ENCODE data around the gene SOX12.
"Not testable (repeated sequence)": the region's sequence is repeated elsewhere in the genome, so short reads cannot be mapped to it uniquely, and the experiment has no call there.

SOX12 gene

GRCh38 chr20:334578-334977 is 9.2 kb downstream of the SOX12 start:
- no peaks in the 10 kb centered on the region for H3K27me3 Mint-ChIP-seq
- peaks cover 9% of the 10 kb centered on the region for H3K4me1 Mint-ChIP-seq (ENCODE audit: low read depth)
- H3K36me3 Mint-ChIP-seq = no peaks in the 10 kb centered on the region

GRCh38 chr20:336040-336439 is 10.7 kb downstream of the SOX12 start:
- not testable (repeated sequence) for H3K36me3 Mint-ChIP-seq; H3K27me3 Mint-ChIP-seq; H3K27ac Mint-ChIP-seq; H3K9me3 Mint-ChIP-seq (ENCODE audit: low read depth); H3K4me3 Mint-ChIP-seq; H3K4me1 Mint-ChIP-seq (ENCODE audit: low read depth)

More at GRCh38 chr20:334578-334977, 9.2 kb downstream of the SOX12 start:
- H3K4me3 Mint-ChIP-seq = no peak overlapping the region
- H3K27ac Mint-ChIP-seq = no peak overlapping the region
- no peaks in the 10 kb centered on the region for H3K9me3 Mint-ChIP-seq (ENCODE audit: low read depth)

- peaks cover 7% of the 10 kb centered on the region for H3K4me1 Mint-ChIP-seq (ENCODE audit: low read depth)
- peaks cover 3% of the 10 kb centered on the region for H3K9me3 Mint-ChIP-seq (ENCODE audit: low read depth)
- H3K27me3 Mint-ChIP-seq = no peaks in the 10 kb centered on the region
- H3K4me3 Mint-ChIP-seq = no peak overlapping the region
- H3K36me3 Mint-ChIP-seq = peaks cover 6% of the 10 kb centered on the region
- H3K27ac Mint-ChIP-seq = no peak overlapping the region
These were observed 16.3 kb downstream of the SOX12 start for GRCh38 chr20:341682-342081.

GRCh38 chr20:343107-343506 is 17.8 kb downstream of the SOX12 start:
- Mint-ChIP-seq H3K36me3 (peaks cover 6% of the 10 kb centered on the region), H3K27me3 (no peaks in the 10 kb centered on the region), H3K9me3 (ENCODE audit: low read depth) (peaks cover 3% of the 10 kb centered on the region), H3K4me1 (ENCODE audit: low read depth) (peaks cover 7% of the 10 kb centered on the region), H3K4me3 (no peak overlapping the region), H3K27ac (no peak overlapping the region)

- peaks cover 12% of the 10 kb centered on the region for H3K4me1 Mint-ChIP-seq (ENCODE audit: low read depth)
- H3K4me3 Mint-ChIP-seq = peak overlapping the region; percentile 86
- H3K36me3 Mint-ChIP-seq = peaks cover 6% of the 10 kb centered on the region
- peak overlapping the region; percentile 34 for H3K27ac Mint-ChIP-seq
- H3K9me3 Mint-ChIP-seq (ENCODE audit: low read depth) = peaks cover 3% of the 10 kb centered on the region
- H3K27me3 Mint-ChIP-seq = no peaks in the 10 kb centered on the region
These were observed 20.8 kb downstream of the SOX12 start for GRCh38 chr20:346033-346639.

GRCh38 chr20:346640-347316 is 21.4 kb downstream of the SOX12 start, which contains the start of gene NRSN2:
Gene NRSN2 (plus strand): TSS chr20:347111. CDS start chr20:349644, 2,533 bp downstream.
- Mint-ChIP-seq H3K9me3 (ENCODE audit: low read depth) (peaks cover 3% of the 10 kb centered on the region), H3K36me3 (peaks cover 5% of the 10 kb centered on the region), H3K4me3 (peak within 1 kb of the TSS; percentile 92), H3K27me3 (no peaks in the 10 kb centered on the region), H3K27ac (peak within 1 kb of the TSS; percentile 34), H3K4me1 (ENCODE audit: low read depth) (peaks cover 11% of the 10 kb centered on the region)

- Mint-ChIP-seq H3K27me3 (no peaks in the 10 kb centered on the region), H3K27ac (no peak overlapping the region), H3K36me3 (peaks cover 4% of the 10 kb centered on the region), H3K9me3 (ENCODE audit: low read depth) (peaks cover 3% of the 10 kb centered on the region), H3K4me1 (ENCODE audit: low read depth) (peaks cover 11% of the 10 kb centered on the region), H3K4me3 (peak overlapping the region; percentile 92)
These were observed 21.9 kb downstream of the SOX12 start for GRCh38 chr20:347317-347639.

GRCh38 chr20:347640-348484 is 22.5 kb downstream of the SOX12 start:
- peaks cover 3% of the 10 kb centered on the region for H3K9me3 Mint-ChIP-seq (ENCODE audit: low read depth)
- H3K4me1 Mint-ChIP-seq (ENCODE audit: low read depth) = peaks cover 11% of the 10 kb centered on the region
- no peaks in the 10 kb centered on the region for H3K27me3 Mint-ChIP-seq
- H3K36me3 Mint-ChIP-seq = peaks cover 3% of the 10 kb centered on the region
- peak overlapping the region; percentile 47 for H3K27ac Mint-ChIP-seq
- H3K4me3 Mint-ChIP-seq = peak overlapping the region; percentile 92

GRCh38 chr20:348972-349841 is 23.9 kb downstream of the SOX12 start:
- no peak overlapping the region for H3K27ac Mint-ChIP-seq
- H3K27me3 Mint-ChIP-seq = no peaks in the 10 kb centered on the region
- H3K4me1 Mint-ChIP-seq (ENCODE audit: low read depth) = peaks cover 11% of the 10 kb centered on the region
- no peak overlapping the region for H3K4me3 Mint-ChIP-seq
- no peaks in the 10 kb centered on the region for H3K36me3 Mint-ChIP-seq
- no peaks in the 10 kb centered on the region for H3K9me3 Mint-ChIP-seq (ENCODE audit: low read depth)

- Mint-ChIP-seq H3K36me3 (no peaks in the 10 kb centered on the region), H3K4me1 (ENCODE audit: low read depth) (peaks cover 4% of the 10 kb centered on the region), H3K27me3 (no peaks in the 10 kb centered on the region), H3K4me3 (no peak overlapping the region), H3K27ac (no peak overlapping the region), H3K9me3 (ENCODE audit: low read depth) (no peaks in the 10 kb centered on the region)
These were observed 27.8 kb downstream of the SOX12 start for GRCh38 chr20:353166-353565.

GRCh38 chr20:354298-354977 is 29.1 kb downstream of the SOX12 start:
- Mint-ChIP-seq H3K9me3 (ENCODE audit: low read depth) (no peaks in the 10 kb centered on the region), H3K4me3 (no peak overlapping the region), H3K36me3 (no peaks in the 10 kb centered on the region), H3K27ac (no peak overlapping the region), H3K27me3 (no peaks in the 10 kb centered on the region), H3K4me1 (ENCODE audit: low read depth) (no peaks in the 10 kb centered on the region)

GRCh38 chr20:356154-356553 is 30.8 kb downstream of the SOX12 start:
- H3K27ac Mint-ChIP-seq; H3K27me3 Mint-ChIP-seq; H3K36me3 Mint-ChIP-seq; H3K4me1 Mint-ChIP-seq (ENCODE audit: low read depth); H3K4me3 Mint-ChIP-seq; H3K9me3 Mint-ChIP-seq (ENCODE audit: low read depth): not testable (repeated sequence)

- Mint-ChIP-seq H3K4me3 (no peak overlapping the region), H3K27me3 (no peaks in the 10 kb centered on the region), H3K4me1 (ENCODE audit: low read depth) (no peaks in the 10 kb centered on the region), H3K27ac (no peak overlapping the region), H3K9me3 (ENCODE audit: low read depth) (no peaks in the 10 kb centered on the region), H3K36me3 (no peaks in the 10 kb centered on the region)
These were observed 31.4 kb downstream of the SOX12 start for GRCh38 chr20:356745-357144.

GRCh38 chr20:358891-359555 is 33.7 kb downstream of the SOX12 start:
- Mint-ChIP-seq H3K4me3 (no peak overlapping the region), H3K9me3 (ENCODE audit: low read depth) (no peaks in the 10 kb centered on the region), H3K27ac (no peak overlapping the region)

More at GRCh38 chr20:358891-359555, 33.7 kb downstream of the SOX12 start:
- H3K4me1 Mint-ChIP-seq (ENCODE audit: low read depth) = peaks cover 6% of the 10 kb centered on the region
- no peaks in the 10 kb centered on the region for H3K36me3 Mint-ChIP-seq
- no peaks in the 10 kb centered on the region for H3K27me3 Mint-ChIP-seq

Data from activated naive CD8-positive, alpha-beta T cell (primary cell).